Chondrocyte (in vitro differentiated cells): ENCODE measurements around the gene RBM23. TPM values are rescaled to one million over a fixed set of nuclear protein-coding genes. Genes with fewer than 3 reads are reported as not detected.
A peak's percentile ranks its signal among the peaks of the same experiment; 100 is the strongest.
"Not testable (repeated sequence)": the region's sequence is repeated elsewhere in the genome, so short reads cannot be mapped to it uniquely, and the experiment has no call there.

Source experiments
- DNase-seq: peaks from one replicate; pipeline ENCODE4 v3.0.0; 2021; ENCODE audit warnings: mixed read lengths, low spot score
- H3K27ac Mint-ChIP-seq: one replicate; pipeline ENCODE4 v1.8.0; 2021; ENCODE audit warnings: mild to moderate bottlenecking, moderate library complexity, mixed read lengths; ENCODE audit not compliant: unreplicated experiment
- H3K27me3 Mint-ChIP-seq: 2 replicates; pipeline ENCODE4 v1.8.0; 2021; ENCODE audit warnings: low read depth, mixed read lengths
- H3K36me3 Mint-ChIP-seq: 2 replicates; pipeline ENCODE4 v1.8.0; 2021; ENCODE audit warnings: low read depth, mixed read lengths
- H3K4me1 Mint-ChIP-seq: 2 replicates; pipeline ENCODE4 v1.8.0; 2021; ENCODE audit warnings: low read depth, mild to moderate bottlenecking, mixed read lengths
- H3K4me3 Mint-ChIP-seq: one replicate; pipeline ENCODE4 v1.8.0; 2021; ENCODE audit warnings: mild to moderate bottlenecking, moderate library complexity, mixed read lengths; ENCODE audit not compliant: unreplicated experiment
- H3K9me3 Mint-ChIP-seq: 2 replicates; pipeline ENCODE4 v1.8.0; 2021; ENCODE audit warnings: low read depth, mixed read lengths
- CTCF ChIP-seq: fragments of 200-600 bp; sonication (generic); IDR thresholded peaks from 2 replicates; pipeline ENCODE4 v1.5.0; 2021; ENCODE audit warnings: antibody characterized with exemption, mild to moderate bottlenecking, moderate library complexity
- long read RNA-seq: library from polyadenylated mRNA; stranded (forward); transcript quantifications from one replicate; pipeline ENCODE4 v2.0.0, GENCODE V29; 2021
- total RNA-seq: library from RNA; stranded (reverse); gene quantifications from 3 replicates; pipeline ENCODE4 v1.2.1, GENCODE V29; 2021

The RBM23 gene
- total RNA-seq: 51.3 to 72.0 TPM (median 53.1 TPM) in 3 replicates
- long read RNA-seq, full-length matches to known transcripts: 98 of 111 reads
- long read RNA-seq, partial matches to known transcripts: 2 of 111 reads
- long read RNA-seq, other reads (novel, unspliced or antisense): 11 of 111 reads

GRCh38 chr14:22918804-22919600, at the start of gene RBM23:
RBM23 (minus strand) TSS chr14:22919149.
- peak; percentile 99 for DNase-seq
- peak; percentile 8 for TF ChIP-seq CTCF
- Mint-ChIP-seq H3K4me3 (peak within 1 kb of the TSS; percentile 97), H3K36me3 (peaks cover 14% of the 10 kb centered on the region), H3K4me1 (peaks cover 30% of the 10 kb centered on the region), H3K27me3 (no peaks in the 10 kb centered on the region), H3K9me3 (no peaks in the 10 kb centered on the region), H3K27ac (peak within 1 kb of the TSS; percentile 100)

GRCh38 chr14:22966783-22967269, 47.9 kb upstream of the RBM23 start:
- Mint-ChIP-seq H3K27ac (peak overlapping the region; percentile 54), H3K9me3 (no peaks in the 10 kb centered on the region), H3K4me1 (no peaks in the 10 kb centered on the region), H3K27me3 (no peaks in the 10 kb centered on the region), H3K4me3 (no peak overlapping the region), H3K36me3 (peaks cover 10% of the 10 kb centered on the region)
- DNase-seq: no peak
- TF ChIP-seq CTCF: no peak

- not testable (repeated sequence) for DNase-seq, H3K9me3 Mint-ChIP-seq, H3K4me3 Mint-ChIP-seq, H3K27me3 Mint-ChIP-seq, H3K4me1 Mint-ChIP-seq, H3K27ac Mint-ChIP-seq, H3K36me3 Mint-ChIP-seq
These were observed 47.2 kb upstream of the RBM23 start for GRCh38 chr14:22965916-22966782.

- H3K4me1 Mint-ChIP-seq: no peaks in the 10 kb centered on the region
- no peaks in the 10 kb centered on the region for H3K27me3 Mint-ChIP-seq
- no peaks in the 10 kb centered on the region for H3K36me3 Mint-ChIP-seq
- no peak for TF ChIP-seq CTCF
- no peak for DNase-seq
- H3K4me3 Mint-ChIP-seq: no peak overlapping the region
- no peak overlapping the region for H3K27ac Mint-ChIP-seq
- no peaks in the 10 kb centered on the region for H3K9me3 Mint-ChIP-seq
These were observed 43.2 kb upstream of the RBM23 start for GRCh38 chr14:22962061-22962676.

- TF ChIP-seq CTCF: no peak
- Mint-ChIP-seq H3K4me3 (peak overlapping the region; percentile 91), H3K9me3 (no peaks in the 10 kb centered on the region), H3K27ac (peak overlapping the region; percentile 94), H3K27me3 (no peaks in the 10 kb centered on the region), H3K4me1 (peaks cover 16% of the 10 kb centered on the region), H3K36me3 (peaks cover 5% of the 10 kb centered on the region)
- no peak for DNase-seq
These were observed 37.0 kb upstream of the RBM23 start for GRCh38 chr14:22955702-22956569.
